CD4-positive, alpha-beta T cell treated with Interleukin-10 for 1 hour (primary cell): ENCODE measurements around the gene NEUROD2.

ENCODE experiments used
- DNase-seq: peaks from one replicate; pipeline ENCODE4 v3.0.0-alpha.2; 2020

NEUROD2 gene

GRCh38 chr17:39634384-39634871 lies 26.7 kb upstream of the NEUROD2 start:
- DNase-seq = peak; percentile 56

GRCh38 chr17:39633570-39634183 lies 26.0 kb upstream of the NEUROD2 start:
- no peak for DNase-seq

GRCh38 chr17:39632153-39632941 lies 24.6 kb upstream of the NEUROD2 start:
- DNase-seq = no peak

- DNase-seq = no peak
Observed at GRCh38 chr17:39631403-39631802, 23.7 kb upstream of the NEUROD2 start.

GRCh38 chr17:39629898-39630297 lies 22.2 kb upstream of the NEUROD2 start:
- no peak for DNase-seq

- no peak for DNase-seq
Observed at GRCh38 chr17:39629494-39629880, 21.8 kb upstream of the NEUROD2 start.

- no peak for DNase-seq
Observed at GRCh38 chr17:39628655-39629493, 21.2 kb upstream of the NEUROD2 start.

GRCh38 chr17:39627712-39628516 lies 20.2 kb upstream of the NEUROD2 start:
- DNase-seq = no peak

GRCh38 chr17:39627047-39627711 lies 19.5 kb upstream of the NEUROD2 start:
- DNase-seq = no peak

GRCh38 chr17:39626171-39627046 lies 18.7 kb upstream of the NEUROD2 start, which contains the start of gene PPP1R1B:
Gene PPP1R1B, plus strand, starts transcription at chr17:39626952. Its CDS starts 441 bp downstream, at chr17:39627393.
- DNase-seq = no peak

- DNase-seq = no peak
Observed at GRCh38 chr17:39625198-39625785, 17.6 kb upstream of the NEUROD2 start.

- no peak for DNase-seq
Observed at GRCh38 chr17:39624313-39624712, 16.6 kb upstream of the NEUROD2 start.

GRCh38 chr17:39623356-39623950 lies 15.7 kb upstream of the NEUROD2 start:
- peak; percentile 88 for DNase-seq

GRCh38 chr17:39622380-39623006 lies 14.8 kb upstream of the NEUROD2 start:
- peak; percentile 51 for DNase-seq

GRCh38 chr17:39621523-39622379 lies 14.0 kb upstream of the NEUROD2 start:
- DNase-seq = peak; percentile 91

GRCh38 chr17:39619786-39620101 lies 12.0 kb upstream of the NEUROD2 start:
- no peak for DNase-seq

- DNase-seq = no peak
Observed at GRCh38 chr17:39618956-39619785, 11.5 kb upstream of the NEUROD2 start.
